GM20431 (cell line): ENCODE measurements around the gene CRYL1.

Experiments used
- in situ Hi-C: fragments of 300-500 bp; cut with MseI, MboI; formaldehyde crosslinking; loops from one replicate; pipeline ENCODE4 v1.15.0; 2020; ENCODE audit warnings: low sequenced_read_pairs; ENCODE audit not compliant: unreplicated experiment

The CRYL1 gene

GRCh38 chr13:20390526-20391175, 135.0 kb downstream of the CRYL1 start:
- in situ Hi-C loops = no loop called here

GRCh38 chr13:20389696-20390525, 135.7 kb downstream of the CRYL1 start:
- in situ Hi-C loops = no loop called here

GRCh38 chr13:20388184-20388583, 137.5 kb downstream of the CRYL1 start:
- in situ Hi-C loops = no loop called here

- in situ Hi-C loops = no loop called here
Measured at GRCh38 chr13:20387441-20387971, 138.2 kb downstream of the CRYL1 start.

GRCh38 chr13:20387006-20387405, 138.7 kb downstream of the CRYL1 start:
- in situ Hi-C loops = no loop called here

GRCh38 chr13:20383058-20383457, 142.6 kb downstream of the CRYL1 start:
- in situ Hi-C loops = no loop called here

- in situ Hi-C loops = no loop called here
Measured at GRCh38 chr13:20381401-20381800, 144.3 kb downstream of the CRYL1 start.

- in situ Hi-C loops = no loop called here
Measured at GRCh38 chr13:20378721-20379120, 146.9 kb downstream of the CRYL1 start.

GRCh38 chr13:20377720-20378119, 147.9 kb downstream of the CRYL1 start:
- in situ Hi-C loops = no loop called here

- in situ Hi-C loops = no loop called here
Measured at GRCh38 chr13:20375871-20376270, 149.8 kb downstream of the CRYL1 start.

- in situ Hi-C loops = no loop called here
Measured at GRCh38 chr13:20373861-20374260, 151.8 kb downstream of the CRYL1 start.

GRCh38 chr13:20371825-20372224, 153.8 kb downstream of the CRYL1 start:
- in situ Hi-C loops = no loop called here

GRCh38 chr13:20370815-20371421, 154.7 kb downstream of the CRYL1 start:
- in situ Hi-C loops = no loop called here

- in situ Hi-C loops = no loop called here
Measured at GRCh38 chr13:20369886-20370361, 155.7 kb downstream of the CRYL1 start.

GRCh38 chr13:20366056-20366455, 159.6 kb downstream of the CRYL1 start:
- in situ Hi-C loops = no loop called here

- in situ Hi-C loops = no loop called here
Measured at GRCh38 chr13:20363603-20364002, 162.1 kb downstream of the CRYL1 start.

- in situ Hi-C loops = no loop called here
Measured at GRCh38 chr13:20363172-20363571, 162.5 kb downstream of the CRYL1 start.

GRCh38 chr13:20362484-20363041, 163.1 kb downstream of the CRYL1 start:
- in situ Hi-C loops = no loop called here

- in situ Hi-C loops = no loop called here
Measured at GRCh38 chr13:20360835-20361412, 164.7 kb downstream of the CRYL1 start.

- in situ Hi-C loops = no loop called here
Measured at GRCh38 chr13:20360041-20360491, 165.6 kb downstream of the CRYL1 start.
